Measurements from ENCODE around the gene PRKCA.

- TF ChIP-seq GABPA (IDR thresholded peaks at IDR 0.05; ENCODE audit: low read depth), result no peak
- TF ChIP-seq CTCF (IDR thresholded peaks at IDR 0.05; ENCODE audit: insufficient read depth, low read length), result no peak
Measured at GRCh38 chr17:66438101-66438500, 135.7 kb downstream of the PRKCA start.

All from HL-60 (cell line).